NOMO-1 (cell line): ENCODE measurements around the gene BICC1.
"Not testable (repeated sequence)": the region's sequence is repeated elsewhere in the genome, so short reads cannot be mapped to it uniquely, and the experiment has no call there.

Experiments
- DNase-seq, 2 experiments: peaks; one replicate each; lab custom pipeline; 2025; ENCODE audit not compliant: unreplicated experiment in 2 of 2; lab: John Stamatoyannopoulos, UW

Gene BICC1

GRCh38 chr10:58843760-58844159 lies 331.1 kb downstream of the BICC1 start:
- no peak for DNase-seq

GRCh38 chr10:58844680-58845079 lies 332.0 kb downstream of the BICC1 start:
- DNase-seq: no peak

GRCh38 chr10:58846856-58847255 lies 334.2 kb downstream of the BICC1 start:
- DNase-seq: no peak

GRCh38 chr10:58851606-58852005 lies 338.9 kb downstream of the BICC1 start:
- DNase-seq: no peak

GRCh38 chr10:58853668-58854067 lies 341.0 kb downstream of the BICC1 start:
- DNase-seq: no peak

GRCh38 chr10:58854811-58855210 lies 342.1 kb downstream of the BICC1 start:
- no peak for DNase-seq

- DNase-seq: no peak
Observed at GRCh38 chr10:58856508-58857240, 344.0 kb downstream of the BICC1 start.

- no peak for DNase-seq
Observed at GRCh38 chr10:58857251-58857805, 344.7 kb downstream of the BICC1 start.

GRCh38 chr10:58858123-58858522 lies 345.5 kb downstream of the BICC1 start:
- not testable (repeated sequence) for DNase-seq

- DNase-seq: no peak
Observed at GRCh38 chr10:58859526-58859925, 346.9 kb downstream of the BICC1 start.

GRCh38 chr10:58867683-58868082 lies 355.0 kb downstream of the BICC1 start:
- no peak for DNase-seq

GRCh38 chr10:58868736-58869435 lies 356.2 kb downstream of the BICC1 start:
- DNase-seq: no peak

- no peak for DNase-seq
Observed at GRCh38 chr10:58870070-58870469, 357.4 kb downstream of the BICC1 start.

- no peak for DNase-seq
Observed at GRCh38 chr10:58873161-58873560, 360.5 kb downstream of the BICC1 start.
